ENCODE results near the gene GLIS1. TPM values are rescaled to one million over a fixed set of nuclear protein-coding genes. Genes with fewer than 3 reads are reported as not detected.

The GLIS1 gene
- polyA plus RNA-seq, 1 experiment: 1.9 TPM

DNA sequence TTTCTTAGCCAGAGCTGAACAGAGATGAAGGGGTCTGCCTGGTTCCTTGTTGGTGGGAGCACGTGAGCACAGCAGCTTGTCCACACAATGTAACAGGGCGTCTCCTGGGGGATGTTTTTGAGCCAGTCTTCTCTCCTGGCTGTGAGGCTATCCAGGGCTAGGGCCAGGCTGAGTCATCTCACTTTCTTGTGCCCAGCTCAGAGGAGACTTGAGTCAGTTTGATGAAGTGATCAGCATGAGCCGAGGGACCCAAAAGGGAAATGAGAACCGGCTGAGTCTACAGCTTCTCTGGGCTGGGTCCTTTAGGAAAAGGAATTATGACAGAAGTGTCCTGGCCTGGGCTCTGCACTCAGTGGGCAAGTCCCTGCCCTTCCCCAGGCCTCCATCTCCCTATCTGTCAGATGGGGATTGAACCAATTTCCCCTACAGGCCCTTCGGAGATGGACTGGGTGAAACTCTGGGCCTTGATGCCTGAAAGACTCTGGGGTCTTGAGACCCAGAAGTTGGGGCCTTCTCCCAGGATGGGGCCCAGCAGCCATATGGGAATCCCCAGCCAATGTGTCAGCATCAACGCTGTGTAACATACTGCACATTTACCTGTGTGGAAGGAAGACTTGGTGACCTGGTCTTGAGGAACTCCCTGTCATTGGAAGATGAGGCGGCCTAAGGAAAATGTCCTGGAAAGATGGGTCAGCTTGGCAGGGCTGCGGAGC, 243.2 kb downstream of the GLIS1 start:
- CTCF ChIA-PET: interaction anchor here (0.8 to 1.2 kb wide), 4 partner anchors 10 to 46 kb away, joined by 3 to 4 read pairs (median 4); no protein-coding TSS in a partner anchor
- H3K4me3 ChIP-seq (ENCODE audit: low read depth, low read length): no peak overlapping the region
- no peak for DNase-seq (ENCODE audit: low read depth)
- TF ChIP-seq, protein P1, sequence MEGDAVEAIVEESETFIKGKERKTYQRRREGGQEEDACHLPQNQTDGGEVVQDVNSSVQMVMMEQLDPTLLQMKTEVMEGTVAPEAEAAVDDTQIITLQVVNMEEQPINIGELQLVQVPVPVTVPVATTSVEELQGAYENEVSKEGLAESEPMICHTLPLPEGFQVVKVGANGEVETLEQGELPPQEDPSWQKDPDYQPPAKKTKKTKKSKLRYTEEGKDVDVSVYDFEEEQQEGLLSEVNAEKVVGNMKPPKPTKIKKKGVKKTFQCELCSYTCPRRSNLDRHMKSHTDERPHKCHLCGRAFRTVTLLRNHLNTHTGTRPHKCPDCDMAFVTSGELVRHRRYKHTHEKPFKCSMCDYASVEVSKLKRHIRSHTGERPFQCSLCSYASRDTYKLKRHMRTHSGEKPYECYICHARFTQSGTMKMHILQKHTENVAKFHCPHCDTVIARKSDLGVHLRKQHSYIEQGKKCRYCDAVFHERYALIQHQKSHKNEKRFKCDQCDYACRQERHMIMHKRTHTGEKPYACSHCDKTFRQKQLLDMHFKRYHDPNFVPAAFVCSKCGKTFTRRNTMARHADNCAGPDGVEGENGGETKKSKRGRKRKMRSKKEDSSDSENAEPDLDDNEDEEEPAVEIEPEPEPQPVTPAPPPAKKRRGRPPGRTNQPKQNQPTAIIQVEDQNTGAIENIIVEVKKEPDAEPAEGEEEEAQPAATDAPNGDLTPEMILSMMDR (IDR thresholded peaks at IDR 0.05; ENCODE audit: insufficient read depth, low read depth, low read length): no peak
- no peaks in the 10 kb centered on the region for H3K36me3 ChIP-seq (ENCODE audit: control insufficient read depth, insufficient read depth, low read length)
- POLR2A ChIA-PET: no interaction called here
- peaks cover 2% of the 10 kb centered on the region for H3K27me3 ChIP-seq (ENCODE audit: control insufficient read depth, insufficient read depth, low read length)

DNA sequence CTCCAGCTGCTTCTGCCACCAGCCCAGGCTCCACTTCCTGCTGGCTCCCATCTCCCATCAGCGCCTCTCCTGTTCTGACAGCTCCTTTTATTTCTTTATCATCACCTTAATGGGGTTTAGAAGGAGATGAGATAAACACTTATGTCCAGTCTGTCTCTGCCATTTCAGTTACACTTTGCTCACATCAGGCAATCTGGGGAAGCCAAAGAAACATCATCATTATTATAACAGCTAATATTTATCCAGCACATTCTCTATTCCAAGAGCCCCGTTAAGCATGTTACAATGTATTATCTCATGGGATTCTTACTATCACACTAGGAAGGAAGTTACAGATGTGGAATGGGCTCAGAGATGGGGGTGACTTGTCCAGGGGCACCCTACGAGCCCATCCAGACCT, 248.6 kb downstream of the GLIS1 start:
- no peaks in the 10 kb centered on the region for H3K36me3 ChIP-seq (ENCODE audit: control insufficient read depth, insufficient read depth, low read length)
- no peak for DNase-seq (ENCODE audit: low read depth)
- H3K4me3 ChIP-seq (ENCODE audit: low read depth, low read length): no peak overlapping the region
- TF ChIP-seq, protein P1 (IDR thresholded peaks at IDR 0.05; ENCODE audit: insufficient read depth, low read depth, low read length): no peak
- POLR2A ChIA-PET: no interaction called here
- CTCF ChIA-PET: interaction anchor here (1.2 to 1.3 kb wide), 2 partner anchors 13 to 263 kb away, joined by 3 read pairs; no protein-coding TSS in a partner anchor
- H3K27me3 ChIP-seq (ENCODE audit: control insufficient read depth, insufficient read depth, low read length): peaks cover 15% of the 10 kb centered on the region

DNA sequence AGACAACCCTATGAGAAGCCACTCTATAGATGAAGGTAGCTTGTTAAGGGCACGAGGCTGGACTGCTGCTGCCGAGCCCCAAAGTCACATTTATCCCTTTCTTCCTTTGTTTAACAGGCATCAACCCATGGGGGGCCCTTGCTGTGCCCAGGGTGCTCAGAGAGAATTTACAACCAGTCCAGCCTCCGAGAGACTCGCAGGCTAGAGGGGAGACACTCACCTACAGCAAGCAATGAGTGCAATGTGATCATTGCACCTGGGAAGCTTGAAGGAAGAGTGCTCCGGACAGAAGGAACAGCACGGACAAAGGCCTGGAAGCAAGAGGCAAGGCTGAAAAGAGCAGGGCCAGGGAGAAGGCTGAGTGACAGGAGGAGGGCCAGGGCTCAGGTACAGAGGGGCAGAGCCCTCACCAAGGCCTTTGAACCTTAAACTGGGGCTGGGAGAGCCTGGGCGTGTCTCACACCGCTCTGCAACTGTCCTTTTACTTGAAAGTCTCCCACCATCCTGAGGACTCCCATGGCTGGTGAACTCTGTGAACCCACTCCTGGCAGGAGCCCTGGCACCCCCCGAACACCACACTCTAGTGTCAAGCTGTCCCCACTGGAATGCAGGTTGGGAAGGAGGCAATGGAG, 252.5 kb downstream of the GLIS1 start:
- DNase-seq (ENCODE audit: low read depth): no peak
- CTCF ChIA-PET: interaction anchor here (0.7 to 8.0 kb wide), 23 partner anchors 9 to 351 kb away, joined by 3 to 117 read pairs (median 4); no protein-coding TSS in a partner anchor
- peaks cover 21% of the 10 kb centered on the region for H3K27me3 ChIP-seq (ENCODE audit: control insufficient read depth, insufficient read depth, low read length)
- H3K4me3 ChIP-seq (ENCODE audit: low read depth, low read length): no peak overlapping the region
- no peaks in the 10 kb centered on the region for H3K36me3 ChIP-seq (ENCODE audit: control insufficient read depth, insufficient read depth, low read length)
- TF ChIP-seq, protein P1 (IDR thresholded peaks at IDR 0.05; ENCODE audit: insufficient read depth, low read depth, low read length): no peak
- POLR2A ChIA-PET: no interaction called here

DNA sequence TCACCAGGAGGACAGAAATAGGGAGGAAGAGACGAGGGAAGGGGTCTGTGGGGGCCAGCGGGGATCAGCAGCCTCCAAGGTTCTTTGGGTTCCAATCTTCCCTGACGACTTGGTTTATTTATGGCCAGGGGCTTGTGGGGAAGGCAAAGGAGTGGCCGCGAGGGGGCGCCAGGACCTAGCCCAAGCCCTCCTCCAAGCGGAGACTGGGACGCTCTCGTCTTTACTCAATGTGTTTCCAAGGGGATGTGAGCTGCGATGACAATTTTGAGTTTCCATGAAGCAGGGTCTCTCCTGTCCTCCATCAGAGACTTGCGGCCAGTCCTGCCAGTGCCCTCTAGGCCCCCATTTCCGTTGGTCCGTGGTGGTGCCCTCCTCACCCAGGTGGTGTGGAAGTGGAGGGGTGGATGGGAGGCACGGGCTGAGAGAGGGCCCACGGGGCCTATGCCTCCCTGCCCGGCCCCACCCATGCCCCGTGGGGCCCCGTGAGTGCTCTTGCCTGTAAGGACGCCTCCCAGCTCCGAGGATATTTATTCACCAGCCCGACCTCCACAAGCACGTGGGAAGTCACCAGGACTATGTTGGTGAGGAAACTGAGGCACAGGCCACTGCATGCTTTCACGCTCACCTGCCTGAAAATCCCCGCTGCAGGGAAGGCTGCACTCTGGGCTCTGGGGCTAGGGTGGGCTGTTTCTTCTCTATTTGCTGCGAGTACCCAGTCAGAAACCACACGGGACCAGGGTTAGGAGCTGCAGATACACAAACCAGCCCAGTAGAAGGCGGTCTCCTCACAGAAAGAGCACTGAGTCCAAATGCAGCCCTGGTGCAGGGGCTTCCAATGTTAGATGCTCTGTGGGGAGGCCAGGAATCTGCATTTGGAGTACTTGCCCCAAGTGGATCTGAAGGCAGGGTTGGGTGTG, 253.2 kb downstream of the GLIS1 start:
- Histone ChIP-seq H3K27me3 (ENCODE audit: control insufficient read depth, insufficient read depth, low read length) (peaks cover 23% of the 10 kb centered on the region), H3K36me3 (ENCODE audit: control insufficient read depth, insufficient read depth, low read length) (no peaks in the 10 kb centered on the region), H3K4me3 (ENCODE audit: low read depth, low read length) (no peak overlapping the region)
- TF ChIP-seq, protein P1 (IDR thresholded peaks at IDR 0.05; ENCODE audit: insufficient read depth, low read depth, low read length): peak; percentile 95
- ChIA-PET CTCF (interaction anchor here (0.7 to 8.0 kb wide), 31 partner anchors 8 to 411 kb away, joined by 3 to 117 read pairs (median 4); no protein-coding TSS in a partner anchor), POLR2A (no interaction called here)
- DNase-seq (ENCODE audit: low read depth): no peak

All from BJ (cell line).